ENCODE results near the gene CFAP61.

DNA sequence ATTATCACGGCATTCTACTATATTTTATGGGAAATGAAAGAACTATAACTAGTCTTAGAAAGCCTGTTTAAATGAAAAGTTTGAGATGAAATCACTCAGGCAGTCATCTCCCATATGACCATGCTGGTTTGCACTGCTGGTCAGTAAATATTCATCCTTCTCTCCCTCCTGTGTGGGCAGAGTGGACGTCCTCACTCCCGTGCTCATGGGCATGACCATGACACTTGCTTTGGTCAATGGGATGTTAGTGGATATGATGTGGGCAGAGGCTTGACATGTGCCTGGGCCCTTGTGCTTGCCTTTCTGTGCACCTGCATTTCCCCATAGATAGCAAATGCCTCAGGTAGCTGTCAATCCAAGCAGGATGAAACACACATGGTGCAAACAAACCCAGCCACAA is 222.5 kb downstream of the CFAP61 start:
- no peak for TF ChIP-seq ESRRA (CRISPR knock-in tag; IDR thresholded peaks at IDR 0.05; ENCODE audit: borderline replicate concordance)
- TF ChIP-seq, protein P1, sequence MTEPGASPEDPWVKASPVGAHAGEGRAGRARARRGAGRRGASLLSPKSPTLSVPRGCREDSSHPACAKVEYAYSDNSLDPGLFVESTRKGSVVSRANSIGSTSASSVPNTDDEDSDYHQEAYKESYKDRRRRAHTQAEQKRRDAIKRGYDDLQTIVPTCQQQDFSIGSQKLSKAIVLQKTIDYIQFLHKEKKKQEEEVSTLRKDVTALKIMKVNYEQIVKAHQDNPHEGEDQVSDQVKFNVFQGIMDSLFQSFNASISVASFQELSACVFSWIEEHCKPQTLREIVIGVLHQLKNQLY (CRISPR knock-in tag; IDR thresholded peaks at IDR 0.05), result no peak
- TF ChIP-seq, protein P2, sequence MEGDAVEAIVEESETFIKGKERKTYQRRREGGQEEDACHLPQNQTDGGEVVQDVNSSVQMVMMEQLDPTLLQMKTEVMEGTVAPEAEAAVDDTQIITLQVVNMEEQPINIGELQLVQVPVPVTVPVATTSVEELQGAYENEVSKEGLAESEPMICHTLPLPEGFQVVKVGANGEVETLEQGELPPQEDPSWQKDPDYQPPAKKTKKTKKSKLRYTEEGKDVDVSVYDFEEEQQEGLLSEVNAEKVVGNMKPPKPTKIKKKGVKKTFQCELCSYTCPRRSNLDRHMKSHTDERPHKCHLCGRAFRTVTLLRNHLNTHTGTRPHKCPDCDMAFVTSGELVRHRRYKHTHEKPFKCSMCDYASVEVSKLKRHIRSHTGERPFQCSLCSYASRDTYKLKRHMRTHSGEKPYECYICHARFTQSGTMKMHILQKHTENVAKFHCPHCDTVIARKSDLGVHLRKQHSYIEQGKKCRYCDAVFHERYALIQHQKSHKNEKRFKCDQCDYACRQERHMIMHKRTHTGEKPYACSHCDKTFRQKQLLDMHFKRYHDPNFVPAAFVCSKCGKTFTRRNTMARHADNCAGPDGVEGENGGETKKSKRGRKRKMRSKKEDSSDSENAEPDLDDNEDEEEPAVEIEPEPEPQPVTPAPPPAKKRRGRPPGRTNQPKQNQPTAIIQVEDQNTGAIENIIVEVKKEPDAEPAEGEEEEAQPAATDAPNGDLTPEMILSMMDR (IDR thresholded peaks at IDR 0.05), result no peak
- TF ChIP-seq, protein P3, sequence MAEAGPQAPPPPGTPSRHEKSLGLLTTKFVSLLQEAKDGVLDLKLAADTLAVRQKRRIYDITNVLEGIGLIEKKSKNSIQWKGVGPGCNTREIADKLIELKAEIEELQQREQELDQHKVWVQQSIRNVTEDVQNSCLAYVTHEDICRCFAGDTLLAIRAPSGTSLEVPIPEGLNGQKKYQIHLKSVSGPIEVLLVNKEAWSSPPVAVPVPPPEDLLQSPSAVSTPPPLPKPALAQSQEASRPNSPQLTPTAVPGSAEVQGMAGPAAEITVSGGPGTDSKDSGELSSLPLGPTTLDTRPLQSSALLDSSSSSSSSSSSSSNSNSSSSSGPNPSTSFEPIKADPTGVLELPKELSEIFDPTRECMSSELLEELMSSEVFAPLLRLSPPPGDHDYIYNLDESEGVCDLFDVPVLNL (CRISPR knock-in tag; IDR thresholded peaks at IDR 0.05; ENCODE audit: borderline replicate concordance, low read depth), result no peak
- TF ChIP-seq FOXJ3 (CRISPR knock-in tag; IDR thresholded peaks at IDR 0.05; ENCODE audit: borderline replicate concordance), result no peak
- no peak for TF ChIP-seq RORB (CRISPR knock-in tag; IDR thresholded peaks at IDR 0.05)
- no peak for TF ChIP-seq ZNF317 (CRISPR knock-in tag; IDR thresholded peaks at IDR 0.05; ENCODE audit: borderline replicate concordance, low read depth)
- TF ChIP-seq USF1 (CRISPR knock-in tag; IDR thresholded peaks at IDR 0.05), result no peak
- no peak for TF ChIP-seq E2F1 (CRISPR knock-in tag; IDR thresholded peaks at IDR 0.05)
- TF ChIP-seq, protein P4, sequence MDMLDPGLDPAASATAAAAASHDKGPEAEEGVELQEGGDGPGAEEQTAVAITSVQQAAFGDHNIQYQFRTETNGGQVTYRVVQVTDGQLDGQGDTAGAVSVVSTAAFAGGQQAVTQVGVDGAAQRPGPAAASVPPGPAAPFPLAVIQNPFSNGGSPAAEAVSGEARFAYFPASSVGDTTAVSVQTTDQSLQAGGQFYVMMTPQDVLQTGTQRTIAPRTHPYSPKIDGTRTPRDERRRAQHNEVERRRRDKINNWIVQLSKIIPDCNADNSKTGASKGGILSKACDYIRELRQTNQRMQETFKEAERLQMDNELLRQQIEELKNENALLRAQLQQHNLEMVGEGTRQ (CRISPR knock-in tag; IDR thresholded peaks at IDR 0.05), result no peak
- no peak for TF ChIP-seq MXD4 (CRISPR knock-in tag; IDR thresholded peaks at IDR 0.05; ENCODE audit: borderline replicate concordance)
- no peak for TF ChIP-seq ATF2 (CRISPR knock-in tag; IDR thresholded peaks at IDR 0.05; ENCODE audit: borderline replicate concordance, low read depth)
- TF ChIP-seq ZNF512 (CRISPR knock-in tag; IDR thresholded peaks at IDR 0.05; ENCODE audit: borderline replicate concordance), result no peak
